GM12891 (cell line): ENCODE results near the gene TEAD1.

Source experiments
- POLR2A ChIP-seq: IDR thresholded peaks from 2 replicates; pipeline ENCODE4 v1.6.1; 2011; ENCODE audit warnings: low read depth, low read length, control low read depth
- POLR2AphosphoS5 ChIP-seq: IDR thresholded peaks from 2 replicates; pipeline ENCODE4 v1.6.1; 2011; ENCODE audit warnings: low read depth, low read length, control low read depth

- TF ChIP-seq POLR2AphosphoS5, result no peak
- no peak for TF ChIP-seq POLR2A
Observed at GRCh38 chr11:12657981-12658380, 16.2 kb upstream of the TEAD1 start.
